Measurements from ENCODE around the gene PLEKHA1. TPM values are rescaled to one million over a fixed set of nuclear protein-coding genes. Genes with fewer than 3 reads are reported as not detected.

Gene PLEKHA1
- total RNA-seq, 1 donor from 2014 or later, result 22.8 TPM

DNA sequence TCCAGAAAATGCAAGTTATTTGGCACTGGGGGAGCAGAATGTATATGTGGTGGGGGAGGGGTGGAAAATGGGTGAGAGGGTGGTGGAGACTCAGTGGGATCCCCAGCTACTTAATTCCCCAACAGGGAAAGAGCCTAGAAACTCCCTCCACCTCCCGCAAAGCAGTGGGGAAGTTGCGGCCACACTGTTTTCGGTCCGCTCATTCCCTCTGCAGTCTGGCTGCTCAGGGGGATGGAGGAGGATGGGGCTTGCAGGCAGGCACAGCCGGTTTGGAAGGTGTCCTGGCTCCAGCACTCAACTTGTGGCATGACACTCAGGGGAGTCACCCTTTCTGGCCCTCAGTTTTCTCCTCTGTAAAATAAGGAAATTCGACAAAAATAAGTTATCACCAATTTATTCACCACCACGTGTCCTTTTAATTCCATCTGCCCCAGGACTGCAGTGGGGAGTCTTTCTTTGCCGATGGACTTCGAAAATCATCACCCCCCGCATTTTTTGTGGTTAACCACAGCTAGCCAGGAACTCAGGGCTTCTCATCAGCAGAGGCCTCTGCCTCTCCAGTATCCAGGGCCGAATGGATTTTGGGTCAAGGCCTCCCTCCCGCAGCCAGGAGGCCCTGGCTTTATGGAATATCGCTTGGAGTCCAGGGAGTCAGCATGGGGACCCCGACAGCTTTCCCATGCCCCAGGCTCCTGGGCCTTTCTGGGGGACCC is 85.2 kb downstream of the PLEKHA1 start:
- DNase-seq (ENCODE audit: low read depth in 2 of 2), result no peak

DNA sequence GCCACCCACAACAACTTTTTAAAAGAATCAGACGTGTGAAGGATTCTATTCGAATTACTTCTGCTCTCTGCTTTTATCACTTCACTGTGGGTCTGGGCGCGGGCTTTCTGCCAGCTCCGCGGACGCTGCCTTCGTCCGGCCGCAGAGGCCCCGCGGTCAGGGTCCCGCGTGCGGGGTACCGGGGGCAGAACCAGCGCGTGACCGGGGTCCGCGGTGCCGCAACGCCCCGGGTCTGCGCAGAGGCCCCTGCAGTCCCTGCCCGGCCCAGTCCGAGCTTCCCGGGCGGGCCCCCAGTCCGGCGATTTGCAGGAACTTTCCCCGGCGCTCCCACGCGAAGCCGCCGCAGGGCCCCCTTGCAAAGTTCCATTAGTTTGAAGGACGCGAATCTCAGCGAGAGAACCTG is 86.4 kb downstream of the PLEKHA1 start:
- DNase-seq (ENCODE audit: low read depth in 2 of 2), result peak in 1 of 2 donors; percentile 11

DNA sequence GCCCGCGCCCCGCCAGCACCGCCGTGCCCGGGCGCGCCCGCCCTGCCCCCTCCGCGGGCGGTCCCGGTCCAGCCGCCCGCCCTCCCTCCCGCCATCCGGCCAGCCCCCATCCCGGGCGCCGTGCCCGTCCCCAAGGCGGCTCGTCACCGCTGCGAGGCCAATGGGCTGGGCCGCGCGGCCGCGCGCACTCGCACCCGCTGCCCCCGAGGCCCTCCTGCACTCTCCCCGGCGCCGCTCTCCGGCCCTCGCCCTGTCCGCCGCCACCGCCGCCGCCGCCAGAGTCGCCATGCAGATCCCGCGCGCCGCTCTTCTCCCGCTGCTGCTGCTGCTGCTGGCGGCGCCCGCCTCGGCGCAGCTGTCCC is 86.8 kb downstream of the PLEKHA1 start, which contains the start of gene HTRA1:
HTRA1 (plus strand) TSS at position 187 of the 362 bp plus-strand sequence; CDS start at position 287, 100 bp downstream.
- DNase-seq (ENCODE audit: low read depth in 2 of 2), result peak; percentile 73 to 74

DNA sequence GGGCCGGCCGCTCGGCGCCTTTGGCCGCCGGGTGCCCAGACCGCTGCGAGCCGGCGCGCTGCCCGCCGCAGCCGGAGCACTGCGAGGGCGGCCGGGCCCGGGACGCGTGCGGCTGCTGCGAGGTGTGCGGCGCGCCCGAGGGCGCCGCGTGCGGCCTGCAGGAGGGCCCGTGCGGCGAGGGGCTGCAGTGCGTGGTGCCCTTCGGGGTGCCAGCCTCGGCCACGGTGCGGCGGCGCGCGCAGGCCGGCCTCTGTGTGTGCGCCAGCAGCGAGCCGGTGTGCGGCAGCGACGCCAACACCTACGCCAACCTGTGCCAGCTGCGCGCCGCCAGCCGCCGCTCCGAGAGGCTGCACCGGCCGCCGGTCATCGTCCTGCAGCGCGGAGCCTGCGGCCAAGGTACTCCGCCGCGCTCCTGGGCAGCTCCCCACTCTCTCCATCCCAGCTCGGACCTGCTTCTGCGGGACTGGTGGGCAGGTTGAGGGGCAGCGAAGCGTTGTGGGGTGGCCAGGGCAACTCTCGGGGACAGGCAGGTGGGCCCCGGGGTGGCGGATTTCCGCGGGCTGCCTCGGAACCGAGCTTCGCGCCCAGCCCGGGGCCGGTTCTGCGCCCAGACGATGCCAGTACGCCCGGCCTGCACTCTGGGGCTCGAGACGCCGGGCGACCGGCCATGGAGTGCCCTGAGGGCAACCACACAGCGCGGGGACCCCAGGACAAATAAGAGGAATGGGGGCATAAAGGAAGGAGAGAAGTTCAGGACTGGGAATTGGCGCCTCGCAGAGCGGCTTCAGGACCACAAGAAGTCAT is 87.4 kb downstream of the PLEKHA1 start:
- peak; percentile 45 to 56 for DNase-seq (ENCODE audit: low read depth in 2 of 2)

DNA sequence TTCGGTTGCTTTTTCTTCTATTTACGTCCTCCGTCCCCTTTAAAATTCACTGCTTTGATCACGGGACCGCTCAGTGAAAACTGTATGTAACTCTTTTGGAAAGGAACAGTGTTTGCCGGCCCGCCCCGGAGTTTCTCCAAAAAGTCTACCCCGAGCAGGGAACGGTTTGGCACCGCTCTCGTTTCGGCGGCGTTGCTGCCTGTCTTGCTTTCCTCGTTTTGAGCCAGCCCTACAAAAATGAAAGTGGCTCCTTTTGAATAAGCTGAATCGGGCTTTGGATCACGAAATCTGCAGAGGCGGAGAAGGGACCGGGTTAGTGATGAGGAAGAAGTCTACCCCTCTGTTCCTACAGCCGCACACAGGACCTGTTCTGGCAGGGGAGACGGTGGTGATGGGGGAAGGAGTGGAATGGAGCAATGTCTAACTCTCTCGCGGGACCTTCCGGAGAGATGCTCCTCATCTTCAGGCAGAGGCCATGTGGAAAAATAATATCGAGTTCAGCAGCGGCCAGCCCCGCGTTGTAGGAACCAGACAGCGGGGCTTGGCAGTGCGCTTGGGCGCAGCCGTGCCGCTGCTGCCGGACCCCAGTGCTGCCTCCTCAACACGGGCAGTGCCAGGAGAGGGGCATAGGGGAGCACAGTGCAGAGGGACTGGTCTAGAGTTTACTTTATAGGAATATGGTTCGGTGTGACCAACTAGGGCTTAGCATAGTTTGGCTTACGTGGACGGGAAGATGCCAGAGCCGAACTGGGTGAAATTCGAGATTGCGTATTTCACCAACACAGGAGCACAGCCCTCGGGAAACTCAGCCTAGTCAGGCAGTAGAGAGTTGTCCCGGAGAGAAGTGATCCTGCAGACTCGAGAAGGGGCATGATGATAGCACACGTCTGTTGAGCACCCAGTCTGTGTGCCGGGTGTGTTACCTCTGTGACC is 88.3 kb downstream of the PLEKHA1 start:
- peak; percentile 44 to 50 for DNase-seq (ENCODE audit: low read depth in 2 of 2)

DNA sequence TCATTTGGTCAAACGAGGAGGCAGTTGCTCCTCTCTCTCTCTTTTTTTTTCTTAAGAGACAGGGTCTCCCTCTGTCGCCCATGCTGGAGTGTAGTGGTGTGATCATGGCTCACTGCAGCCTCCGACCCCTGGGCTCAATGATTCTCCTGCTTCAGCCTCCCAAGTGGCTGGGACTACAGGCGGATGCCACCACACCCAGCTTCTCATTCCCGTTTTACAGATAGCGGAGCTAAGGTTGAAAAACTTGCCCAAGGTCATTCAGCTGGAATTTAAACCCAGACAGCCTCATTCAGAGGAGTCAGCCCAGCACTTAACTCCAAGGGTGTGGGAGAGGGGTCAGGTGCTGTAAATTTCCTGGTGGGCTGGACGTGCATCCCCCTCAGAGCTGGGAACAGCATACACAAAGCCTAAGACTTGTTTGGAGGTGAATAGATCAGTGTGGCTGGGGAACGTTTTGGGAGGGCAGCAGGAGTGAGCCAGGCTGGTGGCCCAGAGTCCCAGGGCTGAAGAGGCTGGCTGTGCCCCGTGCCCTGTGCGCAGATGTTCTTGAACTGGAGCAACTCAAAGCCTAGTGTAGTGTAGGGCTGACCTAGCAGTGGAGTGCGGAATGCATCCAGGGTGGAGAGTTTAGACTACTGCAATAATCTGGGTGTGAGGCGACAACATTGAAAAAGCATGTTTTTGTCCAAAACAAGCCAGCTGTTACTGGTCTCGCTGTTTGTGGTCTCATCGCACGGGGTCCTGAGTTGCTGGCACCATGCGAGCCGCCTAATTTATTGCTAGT is 89.2 kb downstream of the PLEKHA1 start:
- DNase-seq (ENCODE audit: low read depth in 2 of 2), result no peak

DNA sequence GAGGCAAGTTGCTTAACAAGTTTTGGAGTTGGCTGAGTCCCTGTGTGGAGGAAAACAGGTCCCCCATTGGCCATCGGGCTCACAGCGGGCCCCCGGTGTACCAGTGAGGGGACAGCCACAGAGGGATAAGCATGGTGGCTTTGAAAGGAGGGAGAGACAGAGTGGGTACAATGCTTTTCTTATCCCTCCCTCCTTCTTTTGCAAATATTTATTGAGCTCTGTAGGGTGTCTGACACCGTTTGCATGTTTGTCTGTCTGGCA is 89.7 kb downstream of the PLEKHA1 start:
- no peak for DNase-seq (ENCODE audit: low read depth in 2 of 2)

DNA sequence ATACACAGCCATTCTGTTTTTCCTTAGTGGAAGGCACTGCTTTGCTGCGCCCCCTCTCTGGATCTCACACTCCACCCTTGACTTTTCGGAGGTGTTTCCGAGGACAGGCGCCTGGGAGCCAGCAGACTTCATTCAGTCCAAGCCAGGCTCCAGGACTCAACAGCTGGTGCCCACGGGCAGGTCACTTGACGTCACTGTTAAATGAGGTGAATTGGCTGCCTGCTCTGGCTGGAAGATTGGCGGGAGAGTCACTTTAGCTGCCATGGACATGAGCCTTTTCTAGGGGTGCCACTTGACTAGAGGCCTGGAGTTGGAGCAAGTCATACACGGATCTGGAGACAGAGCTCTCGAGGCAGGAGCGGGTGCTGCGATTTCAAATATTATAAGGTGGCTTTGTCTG is 90.1 kb downstream of the PLEKHA1 start:
- no peak for DNase-seq (ENCODE audit: low read depth in 2 of 2)

DNA sequence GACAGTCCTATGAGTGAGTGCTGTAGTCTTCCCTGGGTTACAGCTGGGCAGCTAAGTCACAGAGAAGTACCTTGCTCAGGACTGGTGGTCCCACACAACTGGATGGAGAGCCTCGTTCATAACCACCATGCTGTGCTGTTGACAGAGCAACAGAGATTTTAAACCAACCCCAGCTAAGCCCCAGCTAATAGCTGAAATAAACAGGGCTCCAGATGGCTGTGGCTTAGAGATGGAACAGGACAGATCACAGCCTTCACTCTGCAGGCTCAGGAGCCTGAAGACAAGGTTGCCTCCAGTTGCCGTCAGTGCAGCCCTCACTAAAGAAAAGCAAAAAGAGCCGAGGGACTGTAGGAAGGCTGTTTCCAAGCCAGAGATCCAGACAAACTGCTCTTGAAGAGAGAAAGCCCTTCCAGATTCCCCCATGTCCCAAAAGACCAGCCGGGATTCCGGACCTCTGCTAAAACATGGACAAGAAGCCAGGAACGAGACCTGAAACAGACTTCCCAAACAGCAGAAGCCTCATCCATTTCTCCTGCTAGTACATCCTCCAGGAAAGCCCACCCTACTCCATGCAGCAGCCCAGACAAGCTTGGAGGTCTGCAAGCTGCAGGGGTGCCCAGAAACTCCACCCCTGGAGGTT is 91.0 kb downstream of the PLEKHA1 start:
- DNase-seq (ENCODE audit: low read depth in 2 of 2), result no peak

DNA sequence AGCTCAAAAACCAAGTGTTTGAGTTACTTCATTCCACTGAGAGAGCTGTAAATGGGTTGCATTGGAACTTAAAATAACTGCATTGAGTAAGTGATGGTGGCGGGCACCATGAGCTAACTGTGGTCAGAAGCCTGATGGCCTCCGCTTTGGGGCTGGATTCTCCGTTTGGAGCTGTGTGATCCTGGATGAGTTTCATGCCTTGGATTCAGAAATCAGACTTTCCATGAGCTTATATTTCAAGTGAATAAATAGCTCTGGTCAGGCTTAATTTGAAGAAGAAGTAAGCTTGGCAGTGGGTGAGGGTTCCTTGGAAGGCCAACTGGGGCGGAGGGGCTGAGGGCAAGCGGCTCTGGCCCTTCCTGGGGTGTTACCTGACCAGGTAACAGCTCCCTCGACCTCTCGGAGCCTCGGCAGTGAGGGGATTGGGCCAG is 92.5 kb downstream of the PLEKHA1 start:
- no peak for DNase-seq (ENCODE audit: low read depth in 2 of 2)

DNA sequence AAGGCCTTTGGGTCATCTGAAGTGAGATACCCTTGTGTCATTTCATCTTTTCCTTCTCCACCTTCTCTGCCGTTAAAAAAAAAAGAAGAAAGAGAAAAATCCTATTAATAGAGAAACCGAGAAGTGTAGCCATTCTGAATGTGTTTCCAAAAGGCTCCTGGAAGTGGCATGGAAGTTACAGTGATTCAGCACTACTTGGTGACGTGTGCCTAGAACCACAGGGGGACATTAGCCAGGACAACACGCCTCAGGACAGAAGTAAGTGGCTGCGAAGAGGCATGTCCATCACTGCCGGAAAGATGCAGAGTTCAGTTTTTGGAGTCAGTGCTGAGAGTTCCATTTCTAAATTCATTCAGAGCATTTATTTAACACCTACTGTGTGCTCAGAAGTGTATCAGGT is 93.2 kb downstream of the PLEKHA1 start:
- DNase-seq (ENCODE audit: low read depth in 2 of 2), result no peak

DNA sequence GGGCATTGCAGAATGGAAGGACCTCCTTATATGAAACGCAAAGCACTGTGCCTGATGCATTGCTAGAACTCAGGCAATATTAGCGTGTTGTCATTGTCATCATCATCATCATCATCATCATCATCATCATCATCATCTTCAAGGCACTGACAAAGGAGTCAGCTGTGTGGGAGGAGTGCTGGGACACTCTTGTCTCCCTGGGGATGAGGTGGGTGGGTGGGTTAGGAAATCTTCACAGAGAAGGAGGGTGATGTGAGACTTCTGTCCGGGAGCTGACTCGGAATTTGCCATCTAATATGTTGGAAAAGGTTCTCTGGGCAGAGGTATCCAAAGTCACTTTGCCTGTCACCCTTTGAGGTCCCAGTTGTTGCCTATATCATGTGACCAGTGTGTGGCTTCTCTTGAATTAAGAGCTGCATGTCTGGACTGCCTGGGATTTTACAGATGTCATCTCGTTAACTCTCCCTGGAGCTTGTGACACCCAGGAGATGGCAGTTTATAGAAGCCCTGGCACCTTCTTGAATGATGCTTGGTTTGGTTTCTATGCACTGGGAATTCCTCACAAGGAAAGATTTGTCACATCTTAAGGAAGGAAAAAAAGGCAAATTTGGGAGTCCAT is 93.9 kb downstream of the PLEKHA1 start:
- no peak for DNase-seq (ENCODE audit: low read depth in 2 of 2)

DNA sequence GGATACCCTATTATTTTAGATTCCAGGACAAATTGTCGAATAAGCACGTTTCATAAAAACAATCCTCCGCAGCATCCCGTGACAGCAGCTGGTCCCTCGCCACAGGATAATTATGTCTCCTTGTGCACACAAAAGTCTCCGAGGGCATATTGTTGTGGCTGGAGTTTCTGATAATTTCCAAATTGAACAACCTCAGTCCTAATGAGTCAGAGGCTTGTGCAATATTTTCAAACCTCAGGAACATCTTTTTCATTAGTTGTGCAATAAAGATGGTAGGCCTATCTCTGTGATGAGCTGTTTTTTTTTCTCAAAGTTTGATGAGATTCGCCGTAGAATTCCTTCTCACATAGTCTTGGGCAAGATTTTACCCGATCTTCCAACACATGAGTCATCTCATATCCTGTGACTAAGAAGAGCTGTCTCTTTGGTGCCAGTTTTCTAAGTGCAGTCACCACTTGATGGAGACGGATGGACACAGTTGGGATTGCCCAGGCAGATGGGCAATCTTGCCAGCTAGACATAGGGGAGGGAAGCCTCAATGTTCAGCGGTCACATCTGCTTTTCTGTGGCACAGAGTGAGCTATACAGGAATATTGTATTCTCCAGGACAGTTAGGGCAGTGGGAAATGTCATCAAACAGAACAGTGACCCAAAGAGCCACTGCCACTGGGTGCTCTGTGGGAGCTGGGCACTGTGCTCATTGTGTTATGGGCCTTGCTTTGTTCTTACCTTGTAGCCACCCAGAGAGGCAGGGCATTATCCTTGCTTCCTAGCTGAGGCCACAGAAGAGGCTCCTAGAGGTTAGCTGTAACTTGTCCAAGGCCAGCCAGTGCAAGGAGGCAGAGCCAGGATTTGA is 94.6 kb downstream of the PLEKHA1 start:
- DNase-seq (ENCODE audit: low read depth in 2 of 2), result peak; percentile 18 to 88

DNA sequence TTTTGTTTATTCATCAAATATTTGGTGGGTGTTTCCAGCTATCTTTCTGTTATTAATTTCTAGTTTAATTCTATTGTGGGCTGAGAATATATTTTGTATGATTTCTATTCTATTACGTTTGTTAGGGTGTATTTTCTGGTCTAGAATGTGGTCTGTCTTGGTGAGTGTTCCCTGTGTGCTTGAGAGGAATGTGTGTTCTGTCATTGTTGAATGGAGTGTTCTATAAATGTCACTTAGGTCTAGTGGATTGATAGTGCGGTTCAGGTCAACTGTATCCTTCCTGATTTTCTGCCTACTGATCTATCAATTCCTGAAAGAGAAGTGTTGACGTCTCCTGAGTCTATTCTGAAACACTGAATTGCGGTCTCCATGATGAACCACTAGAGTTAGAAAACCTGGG is 95.3 kb downstream of the PLEKHA1 start:
- no peak for DNase-seq (ENCODE audit: low read depth in 2 of 2)

DNA sequence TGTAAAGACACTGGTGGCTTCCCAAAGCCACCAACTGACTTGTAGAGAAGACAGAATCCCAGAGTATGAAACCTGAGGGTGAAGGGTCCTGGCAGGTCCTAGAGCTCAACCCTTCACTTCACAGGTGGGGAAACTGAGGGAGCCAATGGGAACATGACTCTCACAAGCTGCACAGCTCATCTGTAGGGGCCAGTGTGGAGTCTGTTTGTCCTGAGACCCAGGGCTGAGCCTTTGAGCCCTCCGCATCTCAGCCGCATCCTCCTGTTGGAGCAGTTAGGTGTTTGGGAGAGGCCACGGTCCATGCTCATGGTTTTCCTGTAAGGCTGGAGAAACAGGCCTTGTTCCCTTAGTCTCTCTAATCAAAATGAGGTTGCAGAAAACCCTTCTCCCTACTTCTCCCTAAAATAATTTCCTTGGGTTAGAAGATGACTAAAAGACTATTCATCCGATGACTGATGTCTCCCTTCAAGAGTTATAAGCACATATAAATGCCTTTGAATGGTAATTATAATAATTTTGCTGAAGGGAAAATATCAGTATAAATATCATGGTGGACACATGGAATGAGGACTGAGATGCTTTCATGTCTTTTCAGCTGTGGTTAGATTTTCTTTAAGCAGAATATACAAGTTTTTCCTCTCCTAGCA is 97.1 kb downstream of the PLEKHA1 start:
- no peak for DNase-seq (ENCODE audit: low read depth in 2 of 2)

DNA sequence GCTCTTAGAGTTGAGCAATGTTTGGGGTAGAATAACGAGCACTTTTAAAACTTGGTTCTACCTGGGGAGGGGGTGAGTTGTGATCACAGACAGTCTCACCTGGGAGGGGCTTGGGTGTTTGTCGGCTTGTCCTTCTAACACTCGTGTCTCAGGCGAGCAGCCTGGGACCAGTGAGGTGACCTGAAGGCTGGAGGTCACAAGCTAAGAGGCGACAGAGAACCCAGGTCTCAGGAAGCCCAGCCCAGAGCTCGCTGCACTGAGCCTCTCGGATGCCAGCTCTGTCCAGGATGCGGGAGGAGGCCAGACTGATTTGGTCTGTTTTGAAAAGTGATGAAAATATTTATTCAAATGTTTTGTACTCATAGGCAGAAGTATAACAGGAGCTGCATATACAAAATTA is 98.6 kb downstream of the PLEKHA1 start:
- no peak for DNase-seq (ENCODE audit: low read depth in 2 of 2)

DNA sequence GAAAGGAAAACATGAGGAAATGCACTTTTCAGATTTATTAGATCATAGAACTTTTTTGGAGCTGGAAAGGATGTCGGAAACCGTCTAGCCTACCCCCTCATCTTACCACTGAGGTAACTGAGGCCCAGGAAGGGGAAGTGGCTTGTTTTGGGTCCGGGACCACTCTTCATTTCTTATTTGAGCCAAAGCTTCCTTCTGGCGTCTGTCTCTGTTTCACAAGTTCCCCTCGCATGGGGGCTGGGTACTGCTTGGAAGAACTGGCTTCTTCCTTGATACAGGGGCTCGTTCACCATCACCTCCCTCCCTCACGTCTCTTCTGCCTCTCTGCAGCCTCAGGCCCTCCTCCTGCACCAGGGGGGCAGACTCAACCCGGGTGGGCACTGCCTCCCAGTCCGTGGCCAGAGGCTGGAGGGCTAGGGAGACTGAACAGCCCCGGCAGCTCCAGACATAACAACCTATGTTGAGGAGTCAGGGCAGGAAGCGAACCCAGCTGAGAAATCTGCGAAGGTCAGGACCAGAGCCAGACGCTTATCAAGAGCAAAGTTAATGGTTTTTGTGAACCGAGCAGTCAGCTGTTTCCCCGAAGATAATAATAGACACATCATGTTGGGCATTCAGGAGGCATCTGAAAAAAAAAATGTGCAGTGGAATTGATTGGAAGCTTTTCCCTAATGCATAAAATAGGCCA is 99.8 kb downstream of the PLEKHA1 start:
- peak; percentile 60 to 95 for DNase-seq (ENCODE audit: low read depth in 2 of 2)

DNA sequence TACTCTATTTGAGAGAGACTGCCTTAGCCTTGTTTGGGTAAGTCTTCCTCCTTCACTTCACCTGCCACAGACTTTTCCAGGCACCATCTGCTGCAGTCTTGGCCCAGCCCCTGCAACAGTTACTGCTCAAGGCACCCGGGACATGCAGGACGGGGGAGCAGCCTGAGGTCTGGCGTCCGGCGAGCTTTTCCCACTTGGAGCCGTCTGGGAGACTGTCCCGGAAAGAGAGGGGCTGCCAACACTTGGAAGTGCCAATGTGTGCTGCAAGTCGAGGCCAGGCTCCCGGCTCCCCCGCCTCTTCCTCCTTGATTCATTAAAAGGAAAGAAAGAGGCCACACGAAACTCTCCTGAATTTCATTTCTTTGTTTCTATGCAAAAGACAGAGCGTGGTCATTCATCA is 100.6 kb downstream of the PLEKHA1 start:
- peak in 1 of 2 donors; percentile 52 for DNase-seq (ENCODE audit: low read depth in 2 of 2)
